Nephron progenitor cell (in vitro differentiated cells): ENCODE measurements around the gene ACOT8.

Experiments used
- DNase-seq: peaks from one replicate; pipeline ENCODE4 v3.0.0; 2021
- H3K27ac Mint-ChIP-seq: 2 replicates; pipeline ENCODE4 v1.8.0; 2021; ENCODE audit warnings: mild to moderate bottlenecking, moderate library complexity, mixed read lengths
- H3K27me3 Mint-ChIP-seq: 2 replicates; pipeline ENCODE4 v1.8.0; 2021; ENCODE audit warnings: mild to moderate bottlenecking, low read depth, mixed read lengths; ENCODE audit not compliant: poor library complexity
- H3K36me3 Mint-ChIP-seq: 2 replicates; pipeline ENCODE4 v1.8.0; 2021; ENCODE audit warnings: low read depth, mixed read lengths
- H3K4me1 Mint-ChIP-seq: 2 replicates; pipeline ENCODE4 v1.8.0; 2021; ENCODE audit warnings: mixed read lengths
- H3K4me3 Mint-ChIP-seq: 2 replicates; pipeline ENCODE4 v1.8.0; 2021; ENCODE audit warnings: mild to moderate bottlenecking, moderate library complexity, mixed read lengths
- H3K9me3 Mint-ChIP-seq: 2 replicates; pipeline ENCODE4 v1.8.0; 2021; ENCODE audit warnings: mild to moderate bottlenecking, moderate library complexity, mixed read lengths
- CTCF ChIP-seq: fragments of 200-600 bp; sonication (generic); IDR thresholded peaks from 2 replicates; pipeline ENCODE4 v1.5.0; 2021; ENCODE audit warnings: antibody characterized with exemption

ACOT8 gene

GRCh38 chr20:45842169-45842812 is 14.9 kb downstream of the ACOT8 start:
- H3K4me1 Mint-ChIP-seq = peaks cover 12% of the 10 kb centered on the region
- H3K4me3 Mint-ChIP-seq = no peak overlapping the region
- H3K27me3 Mint-ChIP-seq = no peaks in the 10 kb centered on the region
- H3K9me3 Mint-ChIP-seq = no peaks in the 10 kb centered on the region
- H3K36me3 Mint-ChIP-seq = peaks cover 28% of the 10 kb centered on the region
- no peak for DNase-seq
- H3K27ac Mint-ChIP-seq = peak overlapping the region; percentile 74
- no peak for TF ChIP-seq CTCF

- Mint-ChIP-seq H3K4me1 (peaks cover 18% of the 10 kb centered on the region), H3K9me3 (no peaks in the 10 kb centered on the region), H3K36me3 (peaks cover 34% of the 10 kb centered on the region), H3K27me3 (no peaks in the 10 kb centered on the region), H3K27ac (peak overlapping the region; percentile 74), H3K4me3 (no peak overlapping the region)
- DNase-seq = no peak
- TF ChIP-seq CTCF = no peak
Observed at GRCh38 chr20:45841407-45842129, 15.6 kb downstream of the ACOT8 start.

- no peaks in the 10 kb centered on the region for H3K27me3 Mint-ChIP-seq
- H3K9me3 Mint-ChIP-seq = no peaks in the 10 kb centered on the region
- no peak for DNase-seq
- H3K4me1 Mint-ChIP-seq = peaks cover 23% of the 10 kb centered on the region
- H3K27ac Mint-ChIP-seq = no peak overlapping the region
- no peak for TF ChIP-seq CTCF
- no peak overlapping the region for H3K4me3 Mint-ChIP-seq
- H3K36me3 Mint-ChIP-seq = peaks cover 31% of the 10 kb centered on the region
Observed at GRCh38 chr20:45840700-45841198, 16.4 kb downstream of the ACOT8 start.

- H3K4me3 Mint-ChIP-seq = no peak overlapping the region
- TF ChIP-seq CTCF = no peak
- no peak overlapping the region for H3K27ac Mint-ChIP-seq
- H3K36me3 Mint-ChIP-seq = peaks cover 9% of the 10 kb centered on the region
- peaks cover 33% of the 10 kb centered on the region for H3K4me1 Mint-ChIP-seq
- DNase-seq = no peak
- no peaks in the 10 kb centered on the region for H3K9me3 Mint-ChIP-seq
- H3K27me3 Mint-ChIP-seq = no peaks in the 10 kb centered on the region
Observed at GRCh38 chr20:45836841-45837240, 20.4 kb downstream of the ACOT8 start.

GRCh38 chr20:45835825-45836224 is 21.4 kb downstream of the ACOT8 start:
- DNase-seq = no peak
- Mint-ChIP-seq H3K4me3 (peak overlapping the region; percentile 81), H3K27ac (no peak overlapping the region), H3K9me3 (no peaks in the 10 kb centered on the region), H3K36me3 (peaks cover 9% of the 10 kb centered on the region), H3K4me1 (peaks cover 33% of the 10 kb centered on the region), H3K27me3 (no peaks in the 10 kb centered on the region)
- TF ChIP-seq CTCF = no peak
